Cerebellar nuclear complex (tissue), 1 donor: Measurements from ENCODE around the gene NFYC.
"Not testable (repeated sequence)": the region's sequence is repeated elsewhere in the genome, so short reads cannot be mapped to it uniquely, and the experiment has no call there.

Experiments
- DNase-seq, 2 experiments: peaks; one replicate each; lab custom pipeline; 2025; lab: John Stamatoyannopoulos, UW

The NFYC gene

GRCh38 chr1:40665335-40666171 is 26.0 kb upstream of the NFYC start, which contains the start of gene RIMS3:
RIMS3 (minus strand) TSS chr1:40665682; CDS start chr1:40641925, 23,757 bp downstream.
- DNase-seq = peak in 1 of 2 experiments; percentile 14

- DNase-seq = peak; percentile 36 to 75
Measured at GRCh38 chr1:40668769-40669525, 22.6 kb upstream of the NFYC start.

- no peak for DNase-seq
Measured at GRCh38 chr1:40673452-40673851, 18.1 kb upstream of the NFYC start.

- DNase-seq = no peak
Measured at GRCh38 chr1:40676501-40676900, 15.0 kb upstream of the NFYC start.

- DNase-seq = no peak
Measured at GRCh38 chr1:40679165-40679953, 12.1 kb upstream of the NFYC start.

GRCh38 chr1:40684669-40685068 is 6.8 kb upstream of the NFYC start:
- DNase-seq = no peak

GRCh38 chr1:40687059-40687458 is 4.4 kb upstream of the NFYC start:
- no peak for DNase-seq

GRCh38 chr1:40687661-40688060 is 3.8 kb upstream of the NFYC start:
- no peak for DNase-seq

GRCh38 chr1:40689737-40690136 is 1.8 kb upstream of the NFYC start:
- no peak for DNase-seq

GRCh38 chr1:40690771-40691537 is 550 bp upstream of the NFYC start:
- DNase-seq = no peak

- no peak for DNase-seq
Measured at GRCh38 chr1:40692429-40692895, 958 bp downstream of the NFYC start.

GRCh38 chr1:40693425-40693824 is 1.9 kb downstream of the NFYC start:
- DNase-seq = no peak

- DNase-seq = no peak
Measured at GRCh38 chr1:40694353-40694874, 2.9 kb downstream of the NFYC start.

- no peak for DNase-seq
Measured at GRCh38 chr1:40696294-40696693, 4.8 kb downstream of the NFYC start.

GRCh38 chr1:40697436-40697835 is 5.9 kb downstream of the NFYC start:
- DNase-seq = no peak

- no peak for DNase-seq
Measured at GRCh38 chr1:40699787-40700186, 8.3 kb downstream of the NFYC start.

GRCh38 chr1:40701684-40702083 is 10.2 kb downstream of the NFYC start:
- no peak for DNase-seq

GRCh38 chr1:40702810-40703209 is 11.3 kb downstream of the NFYC start:
- DNase-seq = not testable (repeated sequence)

- no peak for DNase-seq
Measured at GRCh38 chr1:40703316-40703715, 11.8 kb downstream of the NFYC start.

GRCh38 chr1:40704817-40705733 is 13.6 kb downstream of the NFYC start:
- no peak for DNase-seq
